NCI-H2196 (cell line): ENCODE data around the gene ERICH4.
A peak's percentile ranks its signal among the peaks of the same experiment; 100 is the strongest.

Experiments used
- DNase-seq: peaks from one replicate; lab custom pipeline; 2025; ENCODE audit not compliant: unreplicated experiment; lab: John Stamatoyannopoulos, UW

The ERICH4 gene

DNA sequence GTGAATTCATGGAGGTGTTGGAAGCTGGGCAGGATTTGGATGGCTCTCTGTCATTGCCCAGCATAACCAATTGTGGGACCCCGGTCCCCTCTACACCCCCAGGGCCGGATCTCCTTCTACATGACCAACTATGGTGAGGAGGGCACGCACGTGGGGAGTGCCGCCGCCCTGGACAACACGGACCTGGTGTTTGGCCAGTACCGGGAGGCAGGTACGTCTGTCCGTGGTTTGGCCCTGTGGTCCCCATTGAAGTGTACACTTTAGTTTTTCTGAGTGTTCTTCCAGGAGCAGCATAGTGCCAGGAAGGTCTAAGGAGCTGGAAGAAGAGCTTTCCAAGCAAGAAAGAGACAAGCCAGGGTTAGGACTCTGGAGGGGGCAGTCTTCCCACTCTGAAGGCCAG lies 29.0 kb upstream of the ERICH4 start:
- DNase-seq, result no peak

- no peak for DNase-seq
Observed at GRCh38 chr19:41414461-41414860, 28.5 kb upstream of the ERICH4 start.

DNA sequence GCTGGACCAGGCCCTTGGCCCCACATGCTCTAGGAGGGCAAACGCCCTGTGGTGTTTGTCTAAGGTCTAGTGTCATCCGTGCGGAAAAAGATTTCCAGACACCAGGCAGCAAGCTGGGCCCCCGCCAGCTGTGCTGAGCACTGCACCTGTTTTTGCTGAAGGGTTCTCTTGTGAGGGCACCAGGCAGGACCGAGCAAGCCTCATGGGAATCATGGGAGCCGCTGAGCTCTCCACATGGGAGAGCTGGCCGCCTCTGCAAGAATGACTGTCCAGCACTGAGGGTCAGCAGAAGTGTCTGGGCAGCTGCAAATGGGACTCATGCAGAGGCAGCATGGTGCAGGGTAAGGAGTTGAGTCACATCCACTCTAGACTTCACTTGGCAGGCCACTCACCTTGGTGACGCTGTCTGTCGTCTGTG lies 27.8 kb upstream of the ERICH4 start:
- peak; percentile 93 for DNase-seq

DNA sequence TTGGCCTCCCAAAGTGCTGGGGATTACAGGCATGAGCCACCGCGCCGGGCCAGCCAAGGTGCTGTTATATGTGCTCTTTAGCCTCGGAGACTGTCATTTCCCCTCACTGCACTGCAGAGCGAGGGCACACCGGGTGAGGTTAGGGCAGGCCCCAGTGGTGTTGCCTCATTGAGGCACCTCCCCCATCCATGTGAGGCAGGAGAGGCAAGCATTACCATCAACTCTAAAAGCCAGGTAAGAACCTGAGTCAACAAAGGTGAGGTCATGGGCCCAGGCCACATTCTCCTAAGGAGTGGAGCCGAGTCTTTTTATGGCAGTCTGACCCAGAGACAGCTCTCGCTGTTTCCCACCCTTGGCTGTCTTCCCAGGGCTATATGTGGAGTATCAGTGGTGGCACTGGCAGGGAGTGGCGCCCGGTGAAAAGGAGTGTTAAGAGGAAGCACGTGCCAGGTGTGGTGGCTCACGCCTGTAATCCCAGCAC lies 26.7 kb upstream of the ERICH4 start:
- peak; percentile 89 for DNase-seq

GRCh38 chr19:41420101-41420880 lies 22.7 kb upstream of the ERICH4 start:
- DNase-seq, result no peak

GRCh38 chr19:41421314-41421713 lies 21.6 kb upstream of the ERICH4 start:
- peak; percentile 69 for DNase-seq

- DNase-seq, result no peak
Observed at GRCh38 chr19:41421973-41422372, 21.0 kb upstream of the ERICH4 start.

GRCh38 chr19:41422456-41422855 lies 20.5 kb upstream of the ERICH4 start:
- DNase-seq, result no peak

GRCh38 chr19:41422955-41423354 lies 20.0 kb upstream of the ERICH4 start:
- DNase-seq, result no peak

DNA sequence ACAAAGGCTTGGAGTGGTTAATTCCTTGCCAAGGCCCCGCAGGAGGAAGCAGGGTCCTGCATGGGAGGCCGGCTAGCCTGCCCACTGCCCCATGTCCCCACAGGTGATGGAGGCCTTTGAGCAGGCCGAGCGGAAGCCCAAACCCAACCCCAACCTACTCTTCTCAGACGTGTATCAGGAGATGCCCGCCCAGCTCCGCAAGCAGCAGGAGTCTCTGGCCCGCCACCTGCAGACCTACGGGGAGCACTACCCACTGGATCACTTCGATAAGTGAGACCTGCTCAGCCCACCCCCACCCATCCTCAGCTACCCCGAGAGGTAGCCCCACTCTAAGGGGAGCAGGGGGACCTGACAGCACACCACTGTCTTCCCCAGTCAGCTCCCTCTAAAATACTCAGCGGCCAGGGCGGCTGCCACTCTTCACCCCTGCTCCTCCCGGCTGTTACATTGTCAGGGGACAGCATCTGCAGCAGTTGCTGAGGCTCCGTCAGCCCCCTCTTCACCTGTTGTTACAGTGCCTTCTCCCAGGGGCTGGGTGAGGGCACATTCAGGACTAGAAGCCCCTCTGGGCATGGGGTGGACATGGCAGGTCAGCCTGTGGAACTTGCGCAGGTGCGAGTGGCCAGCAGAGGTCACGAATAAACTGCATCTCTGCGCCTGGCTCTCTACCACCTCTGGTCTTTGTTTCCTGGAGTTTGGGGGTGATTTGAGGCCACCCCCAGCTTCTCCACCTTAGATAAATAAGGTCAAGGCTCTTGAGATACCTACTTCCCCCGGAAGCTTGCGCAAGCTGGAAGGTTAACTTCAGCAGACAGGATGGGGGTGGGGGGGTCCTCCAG lies 18.4 kb upstream of the ERICH4 start:
- no peak for DNase-seq

- DNase-seq, result no peak
Observed at GRCh38 chr19:41425174-41426115, 17.5 kb upstream of the ERICH4 start.

DNA sequence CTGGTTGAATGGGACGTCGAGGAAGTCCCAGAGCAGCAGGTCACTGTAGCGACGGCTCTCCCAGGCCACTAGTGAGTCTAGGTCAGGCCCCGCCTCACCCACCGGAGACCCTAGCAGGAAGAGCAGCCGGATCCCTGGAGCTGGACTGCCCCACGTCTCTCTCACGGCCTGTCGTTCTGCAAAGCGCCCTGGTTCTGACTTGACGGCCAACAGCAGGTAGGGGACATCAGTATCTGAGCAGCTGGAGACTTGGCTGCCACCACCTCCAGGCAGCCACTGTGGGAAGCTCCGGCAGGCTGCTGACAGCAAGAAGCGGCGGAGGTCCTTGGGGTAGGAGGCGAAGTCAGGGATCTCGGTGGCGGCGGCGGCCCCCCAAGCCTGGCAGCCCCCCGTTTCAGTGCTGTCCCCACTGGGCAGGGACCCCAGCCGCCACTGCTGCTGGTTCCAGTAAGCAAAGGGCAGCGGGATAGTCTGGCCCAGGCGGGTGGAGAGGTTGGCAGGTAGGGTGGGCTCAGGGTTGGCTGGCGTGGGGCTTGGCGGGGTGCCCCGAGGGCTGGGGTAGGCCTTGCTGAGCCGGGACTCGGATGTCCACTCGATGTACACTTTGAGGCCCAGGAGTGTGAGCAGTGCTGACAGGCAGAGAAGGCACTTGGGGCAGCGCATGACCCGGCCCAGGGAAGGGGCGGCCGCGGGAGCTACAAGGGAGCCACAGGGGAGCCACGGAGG lies 16.7 kb upstream of the ERICH4 start:
- DNase-seq, result no peak

- peak; percentile 85 for DNase-seq
Observed at GRCh38 chr19:41426952-41427646, 15.9 kb upstream of the ERICH4 start, which contains the start of gene B3GNT8. TSS of gene B3GNT8 (minus strand) at chr19:41427374. CDS start at chr19:41426778, 596 bp downstream.

DNA sequence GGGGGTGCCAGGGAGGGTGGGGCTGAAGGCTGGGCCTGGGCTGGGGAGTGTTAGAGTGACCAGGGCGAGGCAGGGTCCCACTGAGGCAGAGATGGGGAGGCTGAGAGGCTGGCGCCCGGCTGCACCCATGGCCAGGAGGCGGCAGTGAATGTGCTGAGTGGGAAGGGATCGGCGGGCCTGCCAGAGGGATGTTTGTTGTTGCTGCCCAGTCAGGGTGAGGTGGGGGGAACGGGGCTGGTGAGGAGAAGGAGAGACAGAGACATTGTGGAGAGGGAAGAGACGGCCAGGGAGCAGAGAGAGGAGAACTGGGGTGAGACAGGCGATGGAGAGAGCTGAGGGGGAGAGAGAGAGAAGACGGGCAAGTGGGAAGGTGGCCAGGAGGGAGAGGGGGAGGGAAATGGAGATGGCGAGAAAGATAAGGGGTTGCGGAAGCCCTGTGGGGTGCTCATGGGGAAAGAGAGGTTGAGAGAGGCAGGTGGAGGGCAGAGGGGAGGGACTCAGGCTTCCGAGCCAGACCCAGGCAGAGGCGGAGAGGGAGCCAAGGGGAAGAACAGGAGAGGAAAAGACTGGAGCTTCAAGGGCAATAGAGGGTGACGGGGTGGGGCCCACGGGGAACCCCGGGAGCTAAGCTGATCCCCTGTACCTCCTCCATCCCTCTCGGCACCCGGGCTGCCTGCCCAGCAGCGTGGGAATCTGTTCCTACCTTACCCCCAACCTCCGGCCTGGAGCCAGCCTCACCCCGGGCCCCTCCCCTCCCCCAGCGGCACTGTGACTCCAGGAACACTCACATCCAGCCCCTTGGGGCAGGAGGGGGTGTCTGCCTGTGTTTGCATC lies 15.1 kb upstream of the ERICH4 start:
- DNase-seq, result peak; percentile 49

- DNase-seq, result no peak
Observed at GRCh38 chr19:41428481-41428859, 14.5 kb upstream of the ERICH4 start.

DNA sequence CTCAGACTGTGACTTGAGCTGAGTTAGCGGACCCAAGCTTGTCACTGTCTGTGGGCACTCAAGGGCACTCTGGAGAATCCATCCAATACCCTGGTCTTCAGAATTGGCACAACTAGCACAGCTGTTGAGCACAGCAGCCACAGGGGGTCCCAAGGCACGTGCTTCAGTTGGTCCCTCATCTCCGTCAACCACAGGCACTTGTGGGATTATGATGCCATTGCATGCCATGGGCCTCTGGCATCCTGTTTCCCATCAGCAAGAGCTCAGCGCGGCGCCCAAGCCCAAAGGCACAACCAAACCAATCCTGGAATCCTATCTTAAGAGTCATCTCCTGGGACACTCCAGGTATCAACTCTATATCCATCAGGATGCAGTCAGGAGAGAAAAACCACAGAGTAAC lies 12.0 kb upstream of the ERICH4 start:
- no peak for DNase-seq

DNA sequence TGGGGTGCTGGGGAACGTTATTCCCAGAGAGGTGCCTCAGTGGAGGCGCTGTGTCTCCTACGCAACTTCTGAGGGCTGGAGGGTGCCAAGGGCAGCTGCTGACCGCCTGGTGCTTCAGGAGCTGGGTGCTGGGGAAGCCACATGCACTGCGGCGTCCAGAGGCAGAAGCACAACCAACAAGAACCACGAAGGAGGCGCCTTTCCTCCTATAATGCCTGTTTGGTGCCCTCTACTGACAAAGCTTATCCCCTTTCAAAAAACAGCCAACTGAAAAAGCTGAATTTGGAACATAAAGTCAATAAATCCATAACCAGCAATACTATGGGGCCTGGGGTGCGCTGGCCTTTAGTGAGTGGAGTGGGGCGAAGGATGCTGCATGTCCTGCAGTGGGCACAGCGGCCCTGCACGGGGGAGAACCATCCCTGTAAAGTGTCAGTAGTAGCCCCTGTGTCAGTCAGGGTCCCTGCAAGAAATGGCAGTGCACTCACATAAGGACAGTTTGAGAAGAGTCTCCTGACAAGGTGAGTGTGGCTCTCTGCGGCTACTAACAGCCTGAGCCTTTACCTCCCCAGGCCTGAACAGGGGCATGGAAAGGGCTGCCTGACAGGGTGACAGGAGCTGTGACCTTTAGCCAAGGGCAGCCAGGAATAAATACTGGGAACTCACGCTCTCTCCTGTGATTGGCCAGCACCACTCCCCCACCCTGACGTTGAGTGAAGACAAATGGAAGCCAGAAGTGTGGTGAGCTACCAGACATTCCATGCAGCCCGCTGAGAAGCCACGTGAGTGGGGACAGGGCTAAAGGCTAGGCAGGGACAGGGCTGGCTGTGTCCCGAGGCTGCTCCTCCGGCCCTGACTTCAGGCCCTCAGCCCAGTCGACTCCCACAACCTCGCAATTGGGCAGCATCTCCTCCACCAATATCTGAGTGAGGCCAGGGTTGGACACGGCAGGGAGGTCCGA lies 11.2 kb upstream of the ERICH4 start:
- DNase-seq, result peak; percentile 42

GRCh38 chr19:41433171-41433570 lies 9.8 kb upstream of the ERICH4 start:
- DNase-seq, result no peak
